Endothelial cell of umbilical vein (primary cell): ENCODE results near the gene MCM3AP. TPM values are rescaled to one million over a fixed set of nuclear protein-coding genes. Genes with fewer than 3 reads are reported as not detected.

ENCODE experiments used
- BruUV-seq: library from RNA; stranded (reverse); fragments of 400-500 nt; replicated peaks from 2 replicates; lab custom pipeline; 2021; lab: Mats Ljungman, UMichigan
- CTCF ChIA-PET: fragments of 300-600, 350-600 bp; sonication (Branson Sonifier 250); formaldehyde crosslinking; loops from one replicate; lab custom pipeline; 2021; ENCODE audit warnings: antibody characterized with exemption, inconsistent platforms; lab: Charles Lee
- POLR2A ChIA-PET: fragments of 300-600, 350-600 bp; sonication (Branson Sonifier 250); formaldehyde crosslinking; loops from one replicate; lab custom pipeline; 2021; ENCODE audit warnings: antibody characterized with exemption, inconsistent platforms; lab: Charles Lee
- DNase-seq: peaks from one replicate; pipeline ENCODE4 v3.0.0-alpha.2; 2011; ENCODE audit warnings: low read depth, low spot score
- FAIRE-seq: peaks from 2 replicates; lab custom pipeline; 2011; peaks lifted over from hg19 to GRCh38; lab: Jason Lieb, UNC
- H2AFZ ChIP-seq: 2 replicates; pipeline ENCODE4 v1.6.0; 2012; ENCODE audit warnings: low read depth, low read length, control low read depth, inconsistent platforms
- H3K27ac ChIP-seq: 2 replicates; pipeline ENCODE4 v1.5.1; 2011; ENCODE audit warnings: low read depth, mild to moderate bottlenecking, control low read depth, low read length, moderate library complexity; ENCODE audit not compliant: insufficient read depth
- H3K27me3 ChIP-seq, 2 experiments: 2 replicates each; pipeline versions ENCODE4 v1.6.0 to v1.6.1; 2011; ENCODE audit warnings: low read length in 2 of 2, mixed read lengths in 1 of 2; ENCODE audit not compliant: control insufficient read depth in 2 of 2, insufficient read depth in 2 of 2
- H3K36me3 ChIP-seq, 2 experiments: 2 replicates in 1 of 2; 3 replicates in 1 of 2; pipeline ENCODE4 v1.5.1; 2011; ENCODE audit warnings: low read length in 2 of 2, mild to moderate bottlenecking in 1 of 2, moderate library complexity in 1 of 2; ENCODE audit not compliant: control insufficient read depth in 2 of 2, insufficient read depth in 2 of 2; ENCODE audit errors: extremely low read depth in 1 of 2
- H3K4me1 ChIP-seq: 3 replicates; pipeline ENCODE4 v1.5.1; 2011; ENCODE audit warnings: mild to moderate bottlenecking, low read length; ENCODE audit not compliant: control insufficient read depth, insufficient read depth; ENCODE audit errors: extremely low read depth
- H3K4me2 ChIP-seq: 2 replicates; pipeline ENCODE4 v1.6.1; 2011; ENCODE audit warnings: low read length, control low read depth, mixed read lengths; ENCODE audit not compliant: insufficient read depth
- H3K4me3 ChIP-seq, 3 experiments: fragments of 200-600 bp in 1 of 3; sonication (generic), shearing (Covaris generic) in 1 of 3; replicated peaks in 1 of 3; 2 replicates each; pipeline ENCODE4 v1.5.1; 2011 to 2016; ENCODE audit warnings: control low read depth in 3 of 3, low read length in 3 of 3, mild to moderate bottlenecking in 2 of 3, inconsistent platforms in 1 of 3, low read depth in 1 of 3, moderate library complexity in 1 of 3; ENCODE audit not compliant: insufficient read depth in 1 of 3
- H3K79me2 ChIP-seq: 2 replicates; pipeline ENCODE4 v1.6.0; 2012; ENCODE audit warnings: low read length, inconsistent platforms; ENCODE audit not compliant: control insufficient read depth, insufficient read depth
- H3K9ac ChIP-seq: replicated peaks from 2 replicates; pipeline ENCODE3; 2011; ENCODE audit warnings: low read length, control low read depth; ENCODE audit not compliant: insufficient read depth; ENCODE audit errors: extremely low read depth
- H3K9me1 ChIP-seq: replicated peaks from 3 replicates; pipeline ENCODE4 v1.6.0; 2011; ENCODE audit warnings: mild to moderate bottlenecking, low read length; ENCODE audit not compliant: control insufficient read depth, insufficient read depth; ENCODE audit errors: extremely low read depth
- H3K9me3 ChIP-seq: replicated peaks from 2 replicates; pipeline ENCODE4 v1.5.1; 2012; ENCODE audit warnings: low read length, inconsistent platforms; ENCODE audit not compliant: control insufficient read depth, insufficient read depth
- H4K20me1 ChIP-seq: replicated peaks from 2 replicates; pipeline ENCODE3; 2011; ENCODE audit warnings: mild to moderate bottlenecking, low read length; ENCODE audit not compliant: control insufficient read depth, insufficient read depth; ENCODE audit errors: extremely low read depth
- EZH2 ChIP-seq: IDR thresholded peaks from 2 replicates; pipeline ENCODE4 v1.6.1; 2012; ENCODE audit warnings: borderline replicate concordance, low read depth, mild to moderate bottlenecking, moderate library complexity, low read length, inconsistent platforms; ENCODE audit not compliant: severe bottlenecking
- FOS ChIP-seq: IDR thresholded peaks from 2 replicates; pipeline ENCODE4 v1.6.1; 2011; ENCODE audit warnings: mild to moderate bottlenecking, low read length, moderate library complexity, borderline replicate concordance; ENCODE audit not compliant: insufficient read depth
- GATA2 ChIP-seq: IDR thresholded peaks from 2 replicates; pipeline ENCODE4 v1.7.0; 2011; ENCODE audit warnings: low read depth, mild to moderate bottlenecking, moderate library complexity, mixed read lengths, low read length; ENCODE audit not compliant: insufficient read length, insufficient read depth
- JUN ChIP-seq: IDR thresholded peaks from 2 replicates; pipeline ENCODE4 v1.6.1; 2011; ENCODE audit warnings: borderline replicate concordance, low read depth; ENCODE audit not compliant: insufficient read length, insufficient read depth
- MYC ChIP-seq: IDR thresholded peaks from one replicate; pipeline ENCODE4 v1.6.1; 2011; ENCODE audit warnings: mild to moderate bottlenecking, low read depth, low read length
- POLR2A ChIP-seq: IDR thresholded peaks from 2 replicates; pipeline ENCODE4 v1.6.1; 2012; ENCODE audit warnings: low read depth, mild to moderate bottlenecking, control low read depth, low read length
- POLR2AphosphoS5 ChIP-seq: IDR thresholded peaks from 2 replicates; pipeline ENCODE4 v1.6.1; 2012; ENCODE audit warnings: low read depth, mild to moderate bottlenecking, control low read depth, low read length, moderate library complexity; ENCODE audit not compliant: insufficient read depth
- dilution Hi-C: fragments of 300-500 bp; cut with MboI; formaldehyde crosslinking; loops from one replicate; pipeline ENCODE4 v1.15.0; 2019; ENCODE audit warnings: low sequenced_read_pairs; ENCODE audit not compliant: extremely low pct_ligation_motif_present
- intact Hi-C: fragments of 100-400 bp; cut with micrococcal nuclease; formaldehyde crosslinking; loops from one replicate; pipeline ENCODE4 v1.10.0; 2022
- polyA plus RNA-seq, 4 experiments: library from polyadenylated mRNA; depleted of rRNA in 3 of 4; stranded (reverse) in 3 of 4; unstranded in 1 of 4; fragments of >200 nt; gene quantifications; 2 replicates each; pipeline versions ENCODE4 v1.2.1 to v1.2.3, GENCODE V29; 2011 to 2012; ENCODE audit warnings: missing spikeins in 1 of 4
- total RNA-seq: library from RNA; stranded (reverse); gene quantifications from 2 replicates; pipeline ENCODE4 v1.2.3, GENCODE V29; 2021
- TF ChIP-seq, protein P1 (sequence below): IDR thresholded peaks from 2 replicates; pipeline ENCODE4 v1.6.1; 2011; ENCODE audit not compliant: insufficient read depth, insufficient read length
- TF ChIP-seq, protein P2 (sequence below), 2 donors: IDR thresholded peaks; 1 replicate in 1 of 2; 2 replicates in 1 of 2; pipeline ENCODE4 v1.5.1; 2011; ENCODE audit warnings: low read length in 2 of 2, mild to moderate bottlenecking in 2 of 2, moderate library complexity in 2 of 2, control low read depth in 1 of 2, inconsistent platforms in 1 of 2, low read depth in 1 of 2; ENCODE audit not compliant: insufficient read depth in 1 of 2; ENCODE audit errors: extremely low read depth in 1 of 2

MCM3AP gene
- total and polyA plus RNA-seq, 2 donors (not counting 3 experiments of a cell fraction or from before 2014, with no cell fraction given): 37.9 to 115 TPM

DNA sequence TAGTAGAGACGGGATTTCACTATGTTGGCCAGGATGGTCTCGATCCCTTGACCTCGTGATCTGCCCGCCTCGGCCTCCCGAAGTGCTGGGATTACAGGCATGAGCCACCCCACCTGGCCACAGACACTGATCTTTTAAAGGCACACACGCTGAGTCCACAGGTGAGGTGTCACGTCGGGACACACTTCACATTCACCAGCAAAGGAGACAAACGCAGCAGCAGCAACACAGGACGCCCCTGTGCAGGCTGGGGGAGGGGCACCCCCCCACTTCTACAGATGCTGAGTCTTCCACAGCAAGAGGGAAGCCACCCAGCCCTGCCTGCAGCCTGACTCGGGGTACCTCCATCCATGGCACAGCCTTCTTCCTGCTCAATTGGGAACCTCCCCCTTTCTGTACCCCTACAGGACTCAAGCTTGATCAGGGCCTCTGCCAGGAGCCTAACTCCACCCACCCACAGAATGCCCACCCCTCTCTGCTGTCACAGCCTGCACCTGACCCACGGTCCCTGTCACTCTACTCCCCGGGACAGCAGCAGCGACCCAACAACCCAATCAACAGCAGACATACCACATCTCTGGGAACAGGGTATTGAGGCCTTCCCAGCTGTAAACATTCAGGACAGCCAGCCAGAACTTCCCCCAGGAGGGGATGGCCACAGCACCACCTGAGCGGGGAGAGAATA is 66.4 kb downstream of the MCM3AP start:
- BruUV-seq: no TSS peak
- H3K4me3 ChIP-seq: no peak overlapping the region
- no peak overlapping the region for H2AFZ ChIP-seq
- no peak for FAIRE-seq
- peaks cover 18% of the 10 kb centered on the region for H3K79me2 ChIP-seq
- ChIA-PET CTCF (no interaction called here), POLR2A (no interaction called here)
- DNase-seq: no peak
- no peak for TF ChIP-seq MYC
- TF ChIP-seq POLR2A: no peak
- TF ChIP-seq, protein P1, sequence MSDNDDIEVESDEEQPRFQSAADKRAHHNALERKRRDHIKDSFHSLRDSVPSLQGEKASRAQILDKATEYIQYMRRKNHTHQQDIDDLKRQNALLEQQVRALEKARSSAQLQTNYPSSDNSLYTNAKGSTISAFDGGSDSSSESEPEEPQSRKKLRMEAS: no peak
- TF ChIP-seq POLR2AphosphoS5: no peak
- TF ChIP-seq FOS: no peak
- TF ChIP-seq, protein P2, sequence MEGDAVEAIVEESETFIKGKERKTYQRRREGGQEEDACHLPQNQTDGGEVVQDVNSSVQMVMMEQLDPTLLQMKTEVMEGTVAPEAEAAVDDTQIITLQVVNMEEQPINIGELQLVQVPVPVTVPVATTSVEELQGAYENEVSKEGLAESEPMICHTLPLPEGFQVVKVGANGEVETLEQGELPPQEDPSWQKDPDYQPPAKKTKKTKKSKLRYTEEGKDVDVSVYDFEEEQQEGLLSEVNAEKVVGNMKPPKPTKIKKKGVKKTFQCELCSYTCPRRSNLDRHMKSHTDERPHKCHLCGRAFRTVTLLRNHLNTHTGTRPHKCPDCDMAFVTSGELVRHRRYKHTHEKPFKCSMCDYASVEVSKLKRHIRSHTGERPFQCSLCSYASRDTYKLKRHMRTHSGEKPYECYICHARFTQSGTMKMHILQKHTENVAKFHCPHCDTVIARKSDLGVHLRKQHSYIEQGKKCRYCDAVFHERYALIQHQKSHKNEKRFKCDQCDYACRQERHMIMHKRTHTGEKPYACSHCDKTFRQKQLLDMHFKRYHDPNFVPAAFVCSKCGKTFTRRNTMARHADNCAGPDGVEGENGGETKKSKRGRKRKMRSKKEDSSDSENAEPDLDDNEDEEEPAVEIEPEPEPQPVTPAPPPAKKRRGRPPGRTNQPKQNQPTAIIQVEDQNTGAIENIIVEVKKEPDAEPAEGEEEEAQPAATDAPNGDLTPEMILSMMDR (IDR thresholded peaks at IDR 0.05; ENCODE audit: extremely low read depth in 1 of 2, insufficient read depth in 1 of 2, low read depth in 1 of 2, low read length in 2 of 2): no peak
- TF ChIP-seq EZH2: no peak
- TF ChIP-seq JUN: no peak
- TF ChIP-seq GATA2: no peak
- H3K4me1 ChIP-seq: no peaks in the 10 kb centered on the region
- H4K20me1 ChIP-seq: no peaks in the 10 kb centered on the region
- no peaks in the 10 kb centered on the region for H3K9me3 ChIP-seq
- H3K36me3 ChIP-seq: peaks cover 7 to 16% of the 10 kb centered on the region in 2 experiments
- intact Hi-C loops: no loop called here
- dilution Hi-C loops: no loop called here
- no peak overlapping the region for H3K27ac ChIP-seq
- H3K9ac ChIP-seq: no peak overlapping the region
- H3K9me1 ChIP-seq: no peaks in the 10 kb centered on the region
- no peaks in the 10 kb centered on the region for H3K27me3 ChIP-seq
- no peak overlapping the region for H3K4me2 ChIP-seq
